ENCODE results near the gene XPO6.
"Not testable (repeated sequence)": the region's sequence is repeated elsewhere in the genome, so short reads cannot be mapped to it uniquely, and the experiment has no call there.

Gene XPO6

DNA sequence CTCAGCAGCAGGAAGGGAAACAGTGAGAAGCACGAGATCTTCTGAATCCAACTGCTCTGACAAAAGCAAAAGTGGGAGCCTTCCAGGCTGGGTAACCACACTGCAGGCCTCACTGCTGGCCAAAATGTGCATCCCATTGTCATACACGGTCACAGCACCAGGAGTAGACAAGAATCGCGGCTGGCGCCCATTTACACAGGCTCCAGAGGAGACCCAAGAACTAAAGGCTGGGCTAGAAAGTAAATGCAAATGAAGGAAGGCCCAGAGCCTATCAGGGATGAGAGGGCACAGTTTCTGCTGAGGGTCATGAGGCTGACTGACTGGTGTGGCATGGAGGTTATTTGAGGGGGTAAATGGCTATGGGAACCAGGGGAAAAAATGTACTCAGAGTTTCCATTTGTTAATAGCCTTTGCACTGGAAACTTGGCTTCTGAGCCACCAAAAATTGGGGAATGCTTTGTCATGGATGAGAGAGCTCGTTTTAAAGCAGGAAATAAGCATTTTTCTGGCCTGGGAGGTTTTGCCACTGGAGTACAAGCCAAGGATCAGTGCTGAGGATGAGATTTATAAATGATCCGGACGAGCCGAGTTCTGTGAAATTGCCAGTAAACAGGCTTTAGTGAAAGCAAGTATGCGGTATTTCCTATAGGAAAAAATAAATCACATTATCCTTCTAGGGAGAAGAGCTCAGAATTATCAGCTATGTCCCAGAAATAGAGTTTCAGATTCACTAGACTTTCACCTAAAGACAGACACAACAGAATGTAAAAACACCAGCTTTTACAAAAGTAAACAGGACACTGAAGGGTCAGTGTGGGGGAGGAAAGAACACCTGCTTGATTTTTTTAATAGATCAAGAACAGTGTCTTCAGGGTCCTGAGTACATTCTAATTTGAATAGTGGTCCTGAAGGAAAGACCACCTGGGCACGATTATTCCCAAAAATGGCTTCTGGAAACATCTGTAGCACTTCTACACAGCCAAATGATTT, 81.4 kb downstream of the XPO6 start:
- peaks cover 33% of the 10 kb centered on the region for H3K4me1 Mint-ChIP-seq
- no peaks in the 10 kb centered on the region for H3K9me3 Mint-ChIP-seq
- no peak overlapping the region for H3K4me3 Mint-ChIP-seq
- H3K36me3 Mint-ChIP-seq: peaks cover 24% of the 10 kb centered on the region
- H3K27ac Mint-ChIP-seq: peak overlapping the region; percentile 81
- H3K27me3 Mint-ChIP-seq: no peaks in the 10 kb centered on the region

GRCh38 chr16:28126684-28127620, 84.8 kb downstream of the XPO6 start:
- Mint-ChIP-seq H3K9me3 (no peaks in the 10 kb centered on the region), H3K27ac (peak overlapping the region; percentile 63), H3K4me1 (peaks cover 33% of the 10 kb centered on the region), H3K36me3 (peaks cover 21% of the 10 kb centered on the region), H3K27me3 (no peaks in the 10 kb centered on the region), H3K4me3 (no peak overlapping the region)

DNA sequence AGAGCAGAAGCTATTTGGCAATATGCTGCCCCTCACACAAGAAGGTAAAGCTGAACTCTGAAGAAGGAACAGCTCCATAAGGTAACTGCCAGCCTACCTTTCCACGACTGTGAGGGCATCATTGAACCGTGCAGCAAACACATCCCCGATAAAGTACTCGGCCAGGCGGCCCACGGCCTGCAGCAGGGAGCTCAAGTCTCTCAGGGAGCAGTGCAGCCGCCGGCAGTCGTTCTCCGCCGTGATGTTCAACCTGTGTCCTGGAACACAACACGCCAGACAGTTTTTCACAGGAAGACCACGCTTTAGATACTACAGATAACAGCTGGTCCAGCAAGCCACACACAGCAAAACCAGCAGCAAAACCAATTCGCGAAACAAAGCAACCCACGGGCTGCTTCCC, 86.2 kb downstream of the XPO6 start:
- no peak overlapping the region for H3K4me3 Mint-ChIP-seq
- peak overlapping the region; percentile 12 for H3K27ac Mint-ChIP-seq
- H3K9me3 Mint-ChIP-seq: no peaks in the 10 kb centered on the region
- H3K27me3 Mint-ChIP-seq: no peaks in the 10 kb centered on the region
- H3K36me3 Mint-ChIP-seq: peaks cover 25% of the 10 kb centered on the region
- peaks cover 36% of the 10 kb centered on the region for H3K4me1 Mint-ChIP-seq

DNA sequence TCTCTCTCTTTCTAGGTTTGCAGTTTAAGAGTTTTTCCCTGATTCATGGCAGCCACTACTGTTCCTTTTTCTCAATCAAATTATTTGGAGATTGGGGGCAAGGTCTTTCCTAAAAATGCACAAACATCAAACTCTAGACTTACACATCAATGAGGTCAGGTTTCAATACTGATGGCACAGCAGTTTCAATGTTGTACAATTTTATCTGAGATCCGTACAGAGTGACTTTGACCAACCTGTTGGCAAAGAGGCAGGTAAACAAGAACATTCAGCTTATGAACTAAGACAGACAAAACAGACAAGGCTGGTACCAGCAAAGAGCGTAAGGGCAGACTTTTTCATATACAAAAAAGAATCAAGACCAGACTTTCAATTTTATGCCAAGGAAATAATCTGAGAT, 90.2 kb downstream of the XPO6 start:
- H3K36me3 Mint-ChIP-seq: peaks cover 15% of the 10 kb centered on the region
- H3K27ac Mint-ChIP-seq: no peak overlapping the region
- no peaks in the 10 kb centered on the region for H3K27me3 Mint-ChIP-seq
- H3K4me3 Mint-ChIP-seq: no peak overlapping the region
- no peaks in the 10 kb centered on the region for H3K9me3 Mint-ChIP-seq
- peaks cover 4% of the 10 kb centered on the region for H3K4me1 Mint-ChIP-seq

DNA sequence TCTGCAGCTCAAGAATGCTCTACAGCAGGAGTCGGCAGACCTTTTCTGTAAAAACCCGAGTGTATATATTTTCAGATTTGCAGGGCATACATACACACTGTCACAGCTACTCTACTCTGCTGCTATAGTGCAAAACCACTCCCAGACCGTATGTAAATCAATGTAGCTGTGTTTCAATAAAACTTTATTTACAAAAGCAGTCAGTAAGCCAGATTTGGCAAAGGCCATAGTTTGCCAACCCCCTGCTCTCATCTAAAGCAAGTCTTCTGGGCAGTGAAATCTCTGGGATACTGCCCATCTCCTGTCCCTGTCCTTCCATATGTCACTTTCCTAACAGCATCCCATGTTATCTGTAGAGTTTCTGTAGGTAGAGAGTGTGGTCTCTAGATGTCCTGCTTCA, 91.0 kb downstream of the XPO6 start:
- no peak overlapping the region for H3K4me3 Mint-ChIP-seq
- no peaks in the 10 kb centered on the region for H3K27me3 Mint-ChIP-seq
- H3K9me3 Mint-ChIP-seq: no peaks in the 10 kb centered on the region
- peak overlapping the region; percentile 52 for H3K27ac Mint-ChIP-seq
- H3K36me3 Mint-ChIP-seq: peaks cover 18% of the 10 kb centered on the region
- H3K4me1 Mint-ChIP-seq: peaks cover 7% of the 10 kb centered on the region

DNA sequence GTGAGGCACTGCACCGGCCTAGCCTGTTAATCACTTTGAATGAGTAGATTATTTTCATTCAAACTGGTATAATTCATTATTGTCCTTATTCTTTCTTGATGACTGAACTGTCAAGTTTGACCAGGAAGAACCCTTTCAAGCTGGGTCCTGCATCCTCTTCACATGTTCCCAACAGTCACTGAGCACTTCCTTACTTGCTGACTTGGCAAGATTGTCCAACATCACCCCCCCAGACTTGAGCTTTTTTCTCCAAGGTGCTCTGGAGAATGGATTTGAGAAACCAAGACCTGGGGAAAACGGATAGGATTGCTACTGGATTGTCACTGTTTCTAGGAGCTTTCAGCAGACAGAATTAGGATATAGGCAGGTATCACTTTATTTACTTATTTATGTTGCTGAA, 93.1 kb downstream of the XPO6 start:
- peaks cover 21% of the 10 kb centered on the region for H3K36me3 Mint-ChIP-seq
- H3K4me1 Mint-ChIP-seq: peaks cover 10% of the 10 kb centered on the region
- H3K27ac Mint-ChIP-seq: no peak overlapping the region
- H3K27me3 Mint-ChIP-seq: no peaks in the 10 kb centered on the region
- no peaks in the 10 kb centered on the region for H3K9me3 Mint-ChIP-seq
- no peak overlapping the region for H3K4me3 Mint-ChIP-seq

DNA sequence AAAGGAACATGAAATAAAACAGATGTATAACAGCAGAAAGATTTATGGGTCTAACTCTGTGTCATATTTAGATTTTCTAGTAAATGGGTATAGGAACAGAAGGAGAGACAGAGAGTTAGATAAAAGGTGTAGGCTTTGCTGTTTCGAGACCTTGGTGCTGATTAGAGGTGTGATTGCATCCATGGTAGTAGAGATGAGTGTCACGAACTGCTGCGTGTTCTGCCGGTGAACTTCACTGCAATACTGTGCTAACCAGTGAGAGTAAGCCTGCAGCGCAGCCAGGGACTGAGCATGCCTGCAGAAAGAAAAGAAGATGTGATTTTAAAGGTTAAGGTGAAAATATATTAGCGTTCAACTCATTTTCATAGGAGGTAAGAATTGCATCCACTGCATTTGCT, 94.6 kb downstream of the XPO6 start:
- Mint-ChIP-seq H3K9me3 (no peaks in the 10 kb centered on the region), H3K27ac (no peak overlapping the region), H3K27me3 (no peaks in the 10 kb centered on the region), H3K36me3 (peaks cover 22% of the 10 kb centered on the region), H3K4me3 (no peak overlapping the region), H3K4me1 (peaks cover 15% of the 10 kb centered on the region)

DNA sequence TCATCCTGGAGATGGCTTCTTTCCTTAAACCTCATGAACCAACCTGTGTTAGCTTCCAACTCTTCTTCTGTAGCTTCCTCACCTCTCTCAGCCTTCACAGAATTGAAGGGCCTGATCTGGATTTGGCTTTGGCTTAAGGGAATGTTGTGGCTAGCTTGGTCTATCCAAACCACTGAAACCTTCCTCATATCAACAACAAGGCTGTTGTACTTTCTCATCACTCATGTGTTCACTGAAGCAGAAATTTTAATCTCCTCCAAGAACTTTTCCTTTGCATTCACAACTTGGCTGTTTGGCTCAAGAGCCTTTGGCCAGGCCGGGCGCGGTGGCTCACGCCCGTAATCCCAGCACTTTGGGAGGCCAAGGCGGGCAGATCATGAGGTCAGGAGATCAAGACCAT, 95.9 kb downstream of the XPO6 start:
- Mint-ChIP-seq H3K36me3 (peaks cover 12% of the 10 kb centered on the region), H3K27ac (peak overlapping the region; percentile 46)
- not testable (repeated sequence) for H3K27me3 Mint-ChIP-seq

GRCh38 chr16:28112908-28113307, 98.9 kb downstream of the XPO6 start:
- Mint-ChIP-seq H3K27ac (peak overlapping the region; percentile 47), H3K9me3 (no peaks in the 10 kb centered on the region), H3K4me1 (peaks cover 26% of the 10 kb centered on the region), H3K36me3 (peaks cover 23% of the 10 kb centered on the region), H3K4me3 (no peak overlapping the region), H3K27me3 (no peaks in the 10 kb centered on the region)

More for the DNA sequence above, 95.9 kb downstream of the XPO6 start:
- H3K4me3 Mint-ChIP-seq, H3K9me3 Mint-ChIP-seq: not testable (repeated sequence)
- peaks cover 12% of the 10 kb centered on the region for H3K4me1 Mint-ChIP-seq

GRCh38 chr16:28110977-28111376, 100.8 kb downstream of the XPO6 start:
- Mint-ChIP-seq H3K36me3 (peaks cover 22% of the 10 kb centered on the region), H3K4me1 (peaks cover 23% of the 10 kb centered on the region), H3K27ac (no peak overlapping the region)

GRCh38 chr16:28110479-28110878, 101.3 kb downstream of the XPO6 start:
- Mint-ChIP-seq H3K4me3 (no peak overlapping the region), H3K27ac (peak overlapping the region; percentile 13), H3K36me3 (peaks cover 21% of the 10 kb centered on the region), H3K4me1 (peaks cover 23% of the 10 kb centered on the region), H3K9me3 (no peaks in the 10 kb centered on the region), H3K27me3 (no peaks in the 10 kb centered on the region)

More at GRCh38 chr16:28110977-28111376, 100.8 kb downstream of the XPO6 start:
- no peaks in the 10 kb centered on the region for H3K9me3 Mint-ChIP-seq
- no peaks in the 10 kb centered on the region for H3K27me3 Mint-ChIP-seq
- no peak overlapping the region for H3K4me3 Mint-ChIP-seq

DNA sequence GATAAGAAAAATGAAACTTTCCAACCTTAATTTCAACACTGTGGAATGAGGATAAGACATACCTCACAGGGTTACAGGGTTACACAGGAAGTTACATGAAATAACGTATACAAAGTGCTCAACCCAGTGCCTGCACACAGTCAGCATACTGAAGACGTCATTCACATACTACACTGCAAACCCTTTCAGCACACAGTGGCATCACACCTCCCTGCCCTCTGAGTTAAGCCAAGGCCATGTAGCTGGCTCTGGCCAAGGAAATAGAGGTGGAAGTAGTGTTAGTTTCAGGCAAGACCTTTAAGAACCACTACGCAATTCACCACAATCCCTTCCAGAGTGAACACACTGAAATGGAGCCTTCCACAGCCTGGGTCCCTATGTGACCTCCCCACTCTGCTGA, 101.7 kb downstream of the XPO6 start:
- H3K27me3 Mint-ChIP-seq: no peaks in the 10 kb centered on the region
- H3K36me3 Mint-ChIP-seq: peaks cover 19% of the 10 kb centered on the region
- no peak overlapping the region for H3K4me3 Mint-ChIP-seq
- H3K4me1 Mint-ChIP-seq: peaks cover 22% of the 10 kb centered on the region
- H3K27ac Mint-ChIP-seq: peak overlapping the region; percentile 32
- no peaks in the 10 kb centered on the region for H3K9me3 Mint-ChIP-seq

- Mint-ChIP-seq H3K4me3 (no peak overlapping the region), H3K27me3 (no peaks in the 10 kb centered on the region), H3K36me3 (peaks cover 17% of the 10 kb centered on the region), H3K4me1 (peaks cover 20% of the 10 kb centered on the region), H3K27ac (no peak overlapping the region), H3K9me3 (no peaks in the 10 kb centered on the region)
These were observed 103.0 kb downstream of the XPO6 start for GRCh38 chr16:28108590-28109247.

DNA sequence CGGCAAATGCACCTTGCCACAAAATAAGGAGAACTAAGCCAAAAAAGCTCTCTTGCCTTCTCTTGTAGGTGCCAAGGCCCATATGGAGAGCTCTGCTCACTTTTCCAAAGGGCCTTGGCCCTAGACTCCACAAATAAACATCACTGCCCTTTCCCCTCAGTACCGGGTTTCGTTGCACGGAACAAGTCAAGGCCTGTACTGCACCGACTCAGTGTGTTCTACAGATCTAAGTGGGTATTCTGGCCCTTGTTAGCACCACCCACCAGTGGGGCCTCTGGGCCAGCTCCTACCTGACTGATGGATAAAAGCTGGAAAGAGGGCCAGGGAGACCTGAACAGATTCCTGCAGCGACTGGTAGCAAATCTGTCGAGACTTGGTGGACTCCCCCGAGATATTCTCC, 104.5 kb downstream of the XPO6 start:
- Mint-ChIP-seq H3K4me1 (peaks cover 15% of the 10 kb centered on the region), H3K4me3 (no peak overlapping the region), H3K27ac (no peak overlapping the region), H3K36me3 (peaks cover 13% of the 10 kb centered on the region), H3K27me3 (no peaks in the 10 kb centered on the region), H3K9me3 (no peaks in the 10 kb centered on the region)

GRCh38 chr16:28106467-28107215, 105.1 kb downstream of the XPO6 start:
- Mint-ChIP-seq H3K27ac (no peak overlapping the region), H3K9me3 (no peaks in the 10 kb centered on the region), H3K4me1 (peaks cover 15% of the 10 kb centered on the region), H3K4me3 (no peak overlapping the region), H3K36me3 (peaks cover 17% of the 10 kb centered on the region), H3K27me3 (no peaks in the 10 kb centered on the region)

All from activated naive CD4-positive, alpha-beta T cell treated with anti-CD3 and anti-CD28 coated beads, Interleukin-2, amount 50 U/mL, for 24 hours (primary cell).